G401 (cell line): ENCODE measurements around the gene GPRC5D. TPM values are rescaled to one million over a fixed set of nuclear protein-coding genes. Genes with fewer than 3 reads are reported as not detected.
A peak's percentile ranks its signal among the peaks of the same experiment; 100 is the strongest.

Experiments
- DNase-seq: peaks from one replicate; pipeline ENCODE4 v3.0.0-alpha.2; 2015; ENCODE audit warnings: low spot score
- in situ Hi-C: cut with HindIII; loops from 2 replicates; pipeline ENCODE4 v1.10.0; 2016; ENCODE audit warnings: low sequenced_read_pairs, mixed read lengths
- total RNA-seq: library from RNA; depleted of rRNA; stranded (reverse); fragments of >200 nt; shearing (Covaris generic); gene quantifications from 2 replicates; pipeline ENCODE4 v1.2.3, GENCODE V29; 2014

Gene GPRC5D
- total RNA-seq, 1 experiment from 2014 or later, result not detected

DNA sequence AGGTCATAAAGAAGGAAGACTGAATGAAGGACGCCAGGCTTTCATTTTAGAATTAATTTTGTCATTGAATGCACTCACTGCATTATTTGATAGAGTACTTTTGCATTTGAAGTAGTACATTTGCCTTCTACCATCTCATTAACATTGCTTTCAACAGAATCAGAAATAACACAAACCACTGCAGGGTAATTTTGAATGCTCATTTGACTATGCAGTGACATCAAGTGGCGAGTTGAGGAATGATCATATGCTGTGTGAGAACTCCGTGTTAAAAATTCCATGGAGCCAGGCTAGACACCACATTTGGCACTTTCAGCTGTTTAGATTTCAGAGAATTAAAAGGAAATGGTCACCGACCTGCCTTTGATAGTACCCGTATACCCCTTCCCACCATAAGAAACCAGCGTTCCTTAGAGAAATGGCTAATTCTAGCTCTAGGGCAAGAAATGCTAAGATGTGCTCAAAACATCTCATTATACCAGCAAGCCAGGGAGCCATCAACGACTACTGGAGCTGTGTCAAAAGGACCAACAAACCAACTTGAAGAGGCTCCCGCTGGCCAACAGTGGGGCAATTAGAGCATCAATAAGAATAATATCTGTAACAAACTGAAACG lies 31.6 kb upstream of the GPRC5D start:
- in situ Hi-C loops, result no loop called here
- peak; percentile 68 for DNase-seq

GRCh38 chr12:12982331-12982730 lies 30.4 kb upstream of the GPRC5D start:
- in situ Hi-C loops, result no loop called here

GRCh38 chr12:12979731-12980259 lies 27.8 kb upstream of the GPRC5D start:
- DNase-seq, result no peak
- in situ Hi-C loops, result no loop called here

More at GRCh38 chr12:12982331-12982730, 30.4 kb upstream of the GPRC5D start:
- no peak for DNase-seq

DNA sequence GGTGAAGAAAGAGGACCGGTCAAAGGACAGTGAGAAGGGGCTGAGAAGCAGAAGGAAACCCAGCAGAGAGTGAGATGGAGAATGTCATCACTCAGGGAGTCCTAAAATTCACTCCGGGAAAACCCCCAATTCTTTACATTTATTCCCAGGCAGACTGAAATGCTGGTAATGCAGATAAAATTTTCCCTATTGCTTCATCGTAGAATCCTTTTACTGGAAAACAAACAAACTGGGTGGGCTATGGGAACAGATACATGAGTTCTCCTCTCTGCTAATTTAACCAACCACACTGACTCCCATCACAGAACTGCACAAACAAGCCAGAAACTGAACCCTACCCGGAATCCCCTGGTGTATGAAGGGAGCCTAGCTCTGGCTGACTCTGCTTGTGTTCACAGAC lies 27.2 kb upstream of the GPRC5D start:
- in situ Hi-C loops, result no loop called here
- no peak for DNase-seq

DNA sequence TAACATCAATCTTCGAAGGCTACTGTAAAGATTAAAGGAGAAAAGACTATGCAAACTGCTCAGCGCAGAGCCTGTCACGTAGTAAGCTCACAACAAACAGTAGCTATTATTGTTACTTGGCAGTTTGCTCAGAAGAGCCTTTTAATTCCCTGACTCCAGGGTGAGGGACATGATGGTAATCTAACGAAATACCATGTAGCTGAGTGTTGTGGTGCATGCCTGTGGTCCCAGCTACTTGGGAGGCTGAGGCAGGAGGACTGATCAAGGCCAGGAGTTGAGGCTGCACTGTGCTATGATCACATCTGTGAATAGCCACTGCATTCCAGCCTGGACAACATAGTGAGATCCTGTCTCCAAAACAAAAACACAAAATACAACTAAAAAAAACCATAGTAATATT lies 25.3 kb upstream of the GPRC5D start:
- in situ Hi-C loops, result no loop called here
- DNase-seq, result no peak

DNA sequence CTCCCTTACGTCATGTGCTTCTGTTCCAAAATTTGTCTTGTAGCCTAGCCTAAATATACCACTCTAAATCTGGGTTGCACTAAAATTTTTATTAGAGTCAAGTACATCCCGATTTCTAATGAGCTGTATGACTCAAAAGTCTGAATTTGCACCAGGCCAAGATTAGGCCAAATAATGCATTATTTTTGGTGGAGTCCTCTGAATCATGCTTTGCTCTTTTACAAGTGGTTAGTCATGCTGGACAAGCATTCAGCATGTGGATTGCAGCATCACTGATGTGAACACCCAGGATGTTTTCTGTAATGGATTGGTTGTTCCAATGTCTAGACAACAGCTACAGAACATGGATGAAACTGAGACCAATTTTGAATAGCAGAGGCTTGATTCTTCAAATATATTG lies 24.4 kb upstream of the GPRC5D start:
- in situ Hi-C loops, result no loop called here
- DNase-seq, result no peak

DNA sequence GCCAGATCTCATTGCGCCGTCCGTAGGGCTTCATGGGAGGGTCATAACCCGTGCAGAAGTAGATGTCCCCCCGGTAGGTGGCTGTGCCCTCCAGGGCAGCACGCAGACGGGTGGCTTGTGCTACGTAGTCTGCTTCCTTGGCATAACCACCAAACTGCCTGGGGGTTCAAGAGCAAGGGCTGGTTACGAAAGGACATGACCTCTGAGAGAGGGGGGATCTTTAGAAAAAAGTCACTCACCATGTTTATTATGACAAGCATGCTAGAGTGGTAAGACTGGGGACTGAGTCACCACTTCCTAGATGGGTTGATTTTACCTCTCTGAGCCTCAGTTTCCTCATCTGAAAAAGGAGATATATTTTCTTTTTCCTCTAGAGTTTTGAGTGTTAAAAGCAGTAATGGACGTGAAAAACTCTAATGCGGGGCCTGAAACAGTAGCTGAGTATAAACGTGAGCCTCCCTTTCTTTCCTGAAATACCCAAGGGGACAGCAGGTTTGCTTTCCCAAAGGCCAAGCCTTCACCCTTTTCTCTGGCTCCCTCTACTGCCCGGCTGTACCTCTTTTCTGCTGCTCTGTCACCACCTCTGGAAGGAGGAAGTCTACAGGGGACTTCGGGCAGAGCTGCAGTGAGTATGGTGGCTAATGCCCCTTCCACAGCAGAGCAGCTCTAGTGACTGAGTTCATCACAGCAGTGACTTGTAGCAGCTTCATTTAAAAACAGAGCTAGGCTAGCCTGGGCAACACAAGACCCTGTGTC lies 23.5 kb upstream of the GPRC5D start:
- in situ Hi-C loops, result no loop called here
- DNase-seq, result peak; percentile 27

DNA sequence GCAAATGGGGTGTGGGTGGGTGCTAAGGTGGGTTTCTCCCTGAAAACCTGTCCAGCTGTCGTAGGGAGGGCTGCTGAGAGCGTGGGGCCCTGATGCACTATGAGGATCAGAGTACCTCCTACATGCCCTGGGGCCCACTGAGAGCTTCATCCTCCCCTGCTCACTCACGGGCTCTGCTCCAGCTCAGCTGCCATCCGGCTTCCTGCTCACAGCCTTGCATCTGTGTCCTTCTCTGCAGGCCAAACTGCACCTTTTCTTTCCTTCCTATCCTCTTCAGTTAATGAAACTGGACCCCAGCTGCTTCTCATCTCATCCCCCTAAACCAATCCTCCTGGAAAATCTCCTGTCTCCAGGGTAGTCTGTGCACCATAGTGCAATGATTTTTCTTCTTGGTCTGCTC lies 22.2 kb upstream of the GPRC5D start:
- in situ Hi-C loops, result no loop called here
- DNase-seq, result no peak

DNA sequence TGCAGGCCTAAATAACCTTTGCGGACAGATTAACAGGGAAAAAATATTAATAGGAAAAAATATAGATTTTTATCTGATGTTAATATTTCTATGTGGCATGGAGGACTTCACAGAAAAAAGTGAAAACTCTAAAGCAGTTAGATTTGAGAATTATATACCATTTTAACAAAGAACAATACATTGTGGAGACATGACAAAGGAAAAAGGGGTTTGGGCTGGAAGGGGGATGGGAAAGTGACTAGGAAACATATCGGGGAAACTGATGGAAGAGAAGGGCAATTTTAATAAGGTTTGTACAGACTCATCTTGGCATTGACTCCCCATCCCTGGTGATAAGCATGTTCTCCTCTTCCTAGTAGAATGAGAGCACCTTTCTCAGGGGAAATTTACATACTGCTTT lies 21.0 kb upstream of the GPRC5D start:
- no peak for DNase-seq
- in situ Hi-C loops, result no loop called here

DNA sequence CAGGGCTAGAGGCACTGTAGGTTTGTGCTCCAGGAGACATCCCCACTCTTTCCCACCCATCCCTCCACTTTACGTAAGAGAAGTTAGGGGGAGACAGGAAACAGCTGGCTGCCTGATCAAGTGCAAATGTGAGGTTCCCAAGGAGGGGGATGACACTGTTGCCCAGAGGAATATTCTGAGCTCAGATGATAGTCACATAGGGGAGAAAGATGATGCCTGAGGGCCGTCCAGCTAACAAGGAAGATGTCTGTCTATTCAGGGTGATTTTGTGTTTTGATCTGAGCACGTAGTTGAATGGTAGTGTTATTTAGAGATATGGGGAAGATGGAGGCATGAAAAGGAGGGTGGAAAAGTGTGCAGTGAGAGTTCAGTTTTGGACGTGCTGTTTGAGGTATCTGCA lies 13.9 kb upstream of the GPRC5D start:
- in situ Hi-C loops, result no loop called here
- DNase-seq, result no peak

DNA sequence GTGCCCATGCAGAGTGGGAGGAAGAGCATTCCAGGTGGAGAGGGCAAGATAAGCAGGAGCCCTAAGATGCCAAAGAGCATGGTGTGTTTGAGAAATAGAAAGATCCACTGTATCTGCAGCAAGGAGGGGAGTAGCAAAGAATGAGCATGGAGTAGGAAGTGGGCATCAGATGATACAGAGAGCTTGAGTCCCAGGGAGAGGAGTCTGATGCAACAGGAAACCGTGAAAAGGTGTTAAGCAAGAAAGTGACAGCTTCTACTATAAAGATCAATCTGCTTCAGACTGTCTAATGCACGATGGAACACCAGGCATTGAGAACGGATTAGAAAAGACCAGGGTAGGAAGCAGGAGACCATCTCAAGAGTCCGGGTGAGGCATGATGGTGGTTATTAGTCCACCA lies 12.3 kb upstream of the GPRC5D start:
- no peak for DNase-seq
- in situ Hi-C loops, result no loop called here

GRCh38 chr12:12960639-12961209 lies 8.8 kb upstream of the GPRC5D start:
- in situ Hi-C loops, result no loop called here
- no peak for DNase-seq

- DNase-seq, result no peak
- in situ Hi-C loops, result no loop called here
Observed at GRCh38 chr12:12958886-12959285, 6.9 kb upstream of the GPRC5D start.

GRCh38 chr12:12954878-12955625 lies 3.1 kb upstream of the GPRC5D start:
- in situ Hi-C loops, result no loop called here

DNA sequence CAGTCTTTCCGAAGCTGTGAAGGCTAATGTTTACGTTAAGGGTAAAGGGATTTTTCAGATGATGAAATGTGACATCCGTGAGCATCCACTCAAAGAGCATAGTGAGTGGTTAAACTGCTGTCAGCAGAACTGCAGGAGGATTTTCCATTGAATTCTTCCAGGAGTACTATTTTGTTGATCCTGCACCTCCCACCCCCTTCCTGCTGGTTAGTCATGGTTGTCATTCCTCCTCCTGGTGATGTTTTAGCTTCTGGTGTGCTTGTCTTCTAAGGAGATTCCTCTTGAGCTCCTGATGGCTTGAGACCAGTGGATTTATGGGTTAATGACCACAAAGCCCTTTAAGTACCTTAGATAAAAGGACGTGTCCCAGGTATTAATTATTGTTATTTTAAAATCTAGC lies 2.4 kb upstream of the GPRC5D start:
- in situ Hi-C loops, result no loop called here
- no peak for DNase-seq

More at GRCh38 chr12:12954878-12955625, 3.1 kb upstream of the GPRC5D start:
- no peak for DNase-seq

DNA sequence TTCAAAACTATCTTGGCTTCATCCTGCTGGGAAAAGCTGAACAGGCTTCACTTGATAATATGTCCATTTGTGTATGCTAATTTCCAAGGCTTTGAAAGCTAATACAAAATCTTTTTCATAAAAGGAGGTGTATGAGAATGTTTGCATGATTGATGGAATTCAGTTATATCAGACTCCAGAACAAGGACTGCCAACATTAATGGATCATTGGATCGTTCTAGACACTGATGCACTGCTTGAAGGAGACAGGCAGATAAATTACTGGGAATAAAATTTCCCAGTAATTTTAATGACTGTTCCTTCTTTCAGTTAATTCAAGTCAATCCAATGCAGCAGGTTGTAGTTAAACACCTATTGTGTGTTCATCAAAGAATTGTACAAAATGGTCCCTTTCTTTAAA lies 466 bp downstream of the GPRC5D start:
- DNase-seq, result no peak
- in situ Hi-C loops, result no loop called here

GRCh38 chr12:12947902-12948301 lies 4.1 kb downstream of the GPRC5D start:
- DNase-seq, result no peak
- in situ Hi-C loops, result no loop called here

GRCh38 chr12:12946686-12947355 lies 5.1 kb downstream of the GPRC5D start:
- DNase-seq, result no peak
- in situ Hi-C loops, result no loop called here

- in situ Hi-C loops, result no loop called here
- DNase-seq, result no peak
Observed at GRCh38 chr12:12945591-12945990, 6.4 kb downstream of the GPRC5D start.
